ENCODE results near the gene RICTOR. TPM values are rescaled to one million over a fixed set of nuclear protein-coding genes. Genes with fewer than 3 reads are reported as not detected.

The RICTOR gene
- total and polyA plus RNA-seq, 10 donors = 6.3 to 70.9 (median 58.5) TPM

DNA sequence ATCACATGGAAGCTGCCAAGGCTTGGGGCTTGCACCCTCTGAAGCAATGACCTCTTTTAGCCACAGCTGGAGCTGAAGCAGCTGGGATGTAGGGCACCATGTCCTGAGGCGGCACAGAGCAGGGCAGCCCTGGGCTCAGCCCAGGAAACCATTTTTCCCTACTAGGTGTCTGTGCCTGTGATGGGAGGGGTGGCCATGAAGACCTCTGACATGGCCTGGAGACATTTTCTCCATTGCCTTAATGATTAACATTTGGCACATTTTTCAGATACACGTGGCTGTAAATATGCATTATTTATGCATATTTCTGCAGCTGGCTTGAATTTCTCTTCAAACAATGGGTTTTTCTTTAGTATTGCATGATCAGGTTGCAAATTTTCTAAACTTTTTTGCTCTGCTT, 146.7 kb downstream of the RICTOR start:
- intact Hi-C loops (cut with DNase I; ENCODE audit: low total_unique reads) = loop anchor here (10.0 kb wide), 1 partner anchor 493 kb away; no protein-coding TSS in a partner anchor

DNA sequence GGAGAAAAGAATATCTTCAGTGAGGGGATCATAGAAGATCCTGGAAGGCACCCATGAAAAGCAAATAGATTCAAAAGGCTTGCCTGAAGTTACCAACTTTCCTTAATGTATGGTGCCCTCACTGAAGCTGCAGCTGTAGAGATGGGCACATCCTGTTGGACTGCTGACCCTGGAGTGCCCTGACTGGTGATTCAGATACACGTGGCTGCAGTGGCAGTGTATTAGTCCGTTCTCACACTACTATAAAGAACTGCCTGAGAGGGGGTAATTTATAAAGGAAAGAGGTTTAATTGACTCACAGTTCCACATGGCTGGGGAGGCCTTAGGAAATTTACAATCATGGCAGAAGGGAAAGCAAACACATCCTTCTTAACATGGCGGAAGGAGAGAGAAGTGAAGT, 148.1 kb downstream of the RICTOR start:
- H3K27ac ChIP-seq = no peak overlapping the region
- no peaks in the 10 kb centered on the region for H3K9me3 ChIP-seq
- H3K4me3 ChIP-seq = no peak overlapping the region
- H3K4me1 ChIP-seq = no peaks in the 10 kb centered on the region
- H3K27me3 ChIP-seq (replicated peaks in 1 of 7) = peaks cover 0 to 23% (median 0%) of the 10 kb centered on the region in 7 donors
- intact Hi-C loops (cut with DNase I; ENCODE audit: low total_unique reads) = loop anchor here (10.0 kb wide), 1 partner anchor 491 kb away; no protein-coding TSS in a partner anchor
- 76 to 88% (median 81%) methylated on average over 3 of the region's 3 CpGs for WGBS, 5 donors
- DNase-seq = no peak
- H3K36me3 ChIP-seq = peaks cover 0 to 55% (median 13%) of the 10 kb centered on the region in 6 donors
- TF ChIP-seq, protein P1, sequence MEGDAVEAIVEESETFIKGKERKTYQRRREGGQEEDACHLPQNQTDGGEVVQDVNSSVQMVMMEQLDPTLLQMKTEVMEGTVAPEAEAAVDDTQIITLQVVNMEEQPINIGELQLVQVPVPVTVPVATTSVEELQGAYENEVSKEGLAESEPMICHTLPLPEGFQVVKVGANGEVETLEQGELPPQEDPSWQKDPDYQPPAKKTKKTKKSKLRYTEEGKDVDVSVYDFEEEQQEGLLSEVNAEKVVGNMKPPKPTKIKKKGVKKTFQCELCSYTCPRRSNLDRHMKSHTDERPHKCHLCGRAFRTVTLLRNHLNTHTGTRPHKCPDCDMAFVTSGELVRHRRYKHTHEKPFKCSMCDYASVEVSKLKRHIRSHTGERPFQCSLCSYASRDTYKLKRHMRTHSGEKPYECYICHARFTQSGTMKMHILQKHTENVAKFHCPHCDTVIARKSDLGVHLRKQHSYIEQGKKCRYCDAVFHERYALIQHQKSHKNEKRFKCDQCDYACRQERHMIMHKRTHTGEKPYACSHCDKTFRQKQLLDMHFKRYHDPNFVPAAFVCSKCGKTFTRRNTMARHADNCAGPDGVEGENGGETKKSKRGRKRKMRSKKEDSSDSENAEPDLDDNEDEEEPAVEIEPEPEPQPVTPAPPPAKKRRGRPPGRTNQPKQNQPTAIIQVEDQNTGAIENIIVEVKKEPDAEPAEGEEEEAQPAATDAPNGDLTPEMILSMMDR (IDR thresholded peaks at IDR 0.05 in 8 of 11, conservative IDR thresholded peaks at IDR 0.05 in 3 of 11) = no peak
- TF ChIP-seq POLR2A (IDR thresholded peaks at IDR 0.05) (no peak), POLR2AphosphoS5 (IDR thresholded peaks at IDR 0.05) (no peak)

More for the DNA sequence above, 146.7 kb downstream of the RICTOR start:
- Histone ChIP-seq H3K4me3 (no peak overlapping the region), H3K4me1 (no peaks in the 10 kb centered on the region), H3K9me3 (no peaks in the 10 kb centered on the region), H3K36me3 (peaks cover 0 to 57% (median 14%) of the 10 kb centered on the region in 6 donors), H3K27me3 (replicated peaks in 1 of 7) (peaks cover 0 to 22% (median 0%) of the 10 kb centered on the region in 7 donors), H3K27ac (no peak overlapping the region)
- TF ChIP-seq, protein P1 (IDR thresholded peaks at IDR 0.05 in 8 of 11, conservative IDR thresholded peaks at IDR 0.05 in 3 of 11) = no peak
- TF ChIP-seq POLR2AphosphoS5 (IDR thresholded peaks at IDR 0.05) (no peak), POLR2A (IDR thresholded peaks at IDR 0.05) (no peak)
- no peak for DNase-seq
- 87 to 100% (median 90%) methylated on average over 2 of the region's 2 CpGs for WGBS, 5 donors

DNA sequence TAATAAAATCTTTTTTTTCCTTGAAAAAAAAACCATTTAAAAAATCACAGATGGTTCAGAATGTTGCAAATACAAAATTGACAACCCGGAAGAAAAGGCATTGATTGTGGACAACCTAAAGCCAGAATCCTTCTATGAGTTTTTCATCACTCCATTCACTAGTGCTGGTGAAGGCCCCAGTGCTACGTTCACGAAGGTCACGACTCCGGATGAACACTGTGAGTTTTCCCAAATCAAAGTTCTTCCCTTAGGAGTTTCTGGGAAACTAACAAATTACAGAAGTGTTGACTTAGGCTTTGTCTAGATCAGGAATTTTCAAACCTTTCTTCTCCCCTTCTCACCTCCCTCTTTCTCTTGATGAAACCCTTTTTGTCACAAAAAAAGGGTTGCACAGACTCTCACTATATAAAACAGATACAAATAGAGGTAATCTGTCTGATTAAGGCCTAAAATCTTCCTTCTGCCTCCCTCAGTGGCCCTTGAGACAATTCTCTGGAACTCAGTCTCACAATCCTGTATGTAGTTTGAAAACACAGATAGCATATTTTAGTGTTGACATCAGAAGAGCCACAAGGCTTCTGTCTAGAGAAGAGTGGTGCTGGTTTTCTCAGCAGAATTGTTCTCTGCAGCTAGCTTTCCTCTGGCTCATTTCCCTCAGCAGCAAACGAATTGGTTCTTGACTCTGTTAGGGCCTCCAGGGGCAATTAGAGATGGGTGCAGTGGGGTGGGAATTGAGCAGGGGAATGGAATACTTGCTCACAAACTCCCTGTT, 148.9 kb downstream of the RICTOR start:
- Histone ChIP-seq H3K36me3 (peaks cover 0 to 60% (median 13%) of the 10 kb centered on the region in 6 donors), H3K27ac (no peak overlapping the region), H3K4me3 (no peak overlapping the region), H3K4me1 (no peaks in the 10 kb centered on the region), H3K27me3 (replicated peaks in 1 of 7) (peaks cover 0 to 23% (median 0%) of the 10 kb centered on the region in 7 donors), H3K9me3 (no peaks in the 10 kb centered on the region)
- DNase-seq = no peak
- intact Hi-C loops (cut with DNase I; ENCODE audit: low total_unique reads) = loop anchor here (10.0 kb wide), 1 partner anchor 491 kb away; no protein-coding TSS in a partner anchor
- 88 to 91% (median 90%) methylated on average over 6 of the region's 6 CpGs for WGBS, 5 donors
- TF ChIP-seq, protein P1 (IDR thresholded peaks at IDR 0.05 in 8 of 11, conservative IDR thresholded peaks at IDR 0.05 in 3 of 11) = no peak
- no peak for TF ChIP-seq POLR2A (IDR thresholded peaks at IDR 0.05)
- TF ChIP-seq POLR2AphosphoS5 (IDR thresholded peaks at IDR 0.05) = no peak

All from spleen (tissue), 11 donors.